K562 (cell line): Measurements from ENCODE around the gene PWWP2A. TPM values are rescaled to one million over a fixed set of nuclear protein-coding genes. Genes with fewer than 3 reads are reported as not detected.

ENCODE experiments used
- ATAC-seq: fragments of 200-7000 bp; cut with Tn5 transposase; 3 replicates; pipeline ENCODE4 v1.9.1; 2020; ENCODE audit warnings: moderate library complexity
- Bru-seq: library from RNA; stranded (reverse); fragments of 400-500 nt; gene quantifications from one replicate; lab custom pipeline; 2021; lab: Mats Ljungman, UMichigan
- BruChase-seq, 2 experiments: library from RNA; stranded (reverse); fragments of 400-500 nt; gene quantifications; one replicate each; lab custom pipeline; 2021; lab: Mats Ljungman, UMichigan
- BruUV-seq: library from RNA; stranded (reverse); fragments of 400-500 nt; replicated peaks from 2 replicates; lab custom pipeline; 2021; lab: Mats Ljungman, UMichigan
- CTCF ChIA-PET: fragments of 300-600 bp; formaldehyde crosslinking; extraction: SDS; loops from one replicate; lab custom pipeline; 2021; ENCODE audit warnings: low intra/inter-chr PET ratio; lab: Yijun Ruan, JAX
- POLR2A ChIA-PET: fragments of 300-600, 350-650 bp; sonication (Branson Sonifier 250); formaldehyde crosslinking; extraction: SDS; loops from one replicate; lab custom pipeline; 2021; ENCODE audit warnings: antibody characterized with exemption, inconsistent platforms; lab: Yijun Ruan, JAX
- DNase-seq, 4 experiments: peaks; one replicate each; pipeline versions ENCODE4 v3.0.0 to v3.0.0-alpha.2; 2011 to 2018; ENCODE audit warnings: low spot score in 3 of 4, mixed read lengths in 3 of 4; ENCODE audit errors: extremely low read depth in 1 of 4
- FAIRE-seq: peaks from 2 replicates; lab custom pipeline; 2011; peaks lifted over from hg19 to GRCh38; lab: Jason Lieb, UNC
- H2AFZ ChIP-seq: 2 replicates; pipeline ENCODE4 v1.6.0; 2011; ENCODE audit warnings: low read depth, low read length, control low read depth, inconsistent platforms
- H3K27ac ChIP-seq: fragments of 200-600 bp; 3 replicates; pipeline ENCODE4 v1.8.0; 2011; ENCODE audit warnings: low read depth, mild to moderate bottlenecking, control low read depth, inconsistent platforms, low read length, moderate library complexity, mixed read lengths; ENCODE audit errors: extremely low read depth
- H3K27me3 ChIP-seq, 2 experiments: fragments of 300-600 bp in 1 of 2; 2 replicates in 1 of 2; 3 replicates in 1 of 2; pipeline versions ENCODE4 v1.6.0 to v1.8.0; 2011; ENCODE audit warnings: inconsistent platforms in 2 of 2, low read length in 2 of 2, mild to moderate bottlenecking in 1 of 2, mixed read lengths in 1 of 2, moderate library complexity in 1 of 2; ENCODE audit not compliant: control insufficient read depth in 2 of 2, insufficient read depth in 2 of 2
- H3K36me3 ChIP-seq: fragments of 300-600 bp; 3 replicates; pipeline ENCODE4 v1.8.0; 2011; ENCODE audit warnings: mild to moderate bottlenecking, low read length, inconsistent platforms; ENCODE audit not compliant: control insufficient read depth, insufficient read depth
- H3K4me1 ChIP-seq, 2 experiments: fragments of 200-600 bp in 1 of 2; replicated peaks in 1 of 2; 2 replicates in 1 of 2; 3 replicates in 1 of 2; pipeline versions ENCODE4 v1.5.1 to v1.8.0; 2011; ENCODE audit warnings: inconsistent platforms in 2 of 2, low read length in 2 of 2, mild to moderate bottlenecking in 1 of 2, mixed read lengths in 1 of 2, moderate library complexity in 1 of 2; ENCODE audit not compliant: control insufficient read depth in 2 of 2, insufficient read depth in 2 of 2
- H3K4me2 ChIP-seq: 2 replicates; pipeline ENCODE4 v1.6.1; 2011; ENCODE audit warnings: low read length, control low read depth, inconsistent platforms, mixed read lengths; ENCODE audit not compliant: insufficient read depth
- H3K4me3 ChIP-seq: fragments of 200-600 bp; sonication (generic), shearing (Covaris generic); 2 replicates; pipeline ENCODE4 v1.5.1; 2016; ENCODE audit warnings: control low read depth, inconsistent platforms
- H3K79me2 ChIP-seq: fragments of 200-600 bp; 3 replicates; pipeline ENCODE4 v1.8.0; 2011; ENCODE audit warnings: low read length, inconsistent platforms; ENCODE audit not compliant: control insufficient read depth, insufficient read depth
- H3K9ac ChIP-seq, 2 experiments: 2 replicates each; pipeline versions ENCODE4 v1.6.0 to v1.6.1; 2011; ENCODE audit warnings: low read depth in 2 of 2, low read length in 2 of 2, control low read depth in 1 of 2, inconsistent platforms in 1 of 2, mild to moderate bottlenecking in 1 of 2, mixed read lengths in 1 of 2; ENCODE audit not compliant: insufficient read depth in 1 of 2
- H3K9me1 ChIP-seq: one replicate; pipeline ENCODE4 v1.6.0; 2011; ENCODE audit warnings: inconsistent platforms, mild to moderate bottlenecking, low read length, moderate library complexity; ENCODE audit not compliant: control insufficient read depth, insufficient read depth
- H3K9me3 ChIP-seq: replicated peaks from 2 replicates; pipeline ENCODE4 v1.5.1; 2011; ENCODE audit warnings: low read depth, low read length, inconsistent platforms; ENCODE audit not compliant: control insufficient read depth, insufficient read depth
- H4K20me1 ChIP-seq: replicated peaks from 2 replicates; pipeline ENCODE4 v1.6.1; 2011; ENCODE audit warnings: low read length, inconsistent platforms, mixed read lengths; ENCODE audit not compliant: control insufficient read depth, insufficient read depth
- ARNT ChIP-seq, 2 experiments: fragments of 450-650 bp; IDR thresholded peaks; 2 replicates each; pipeline ENCODE4 v1.6.1; 2016; ENCODE audit warnings: mild to moderate bottlenecking in 1 of 2
- CREM ChIP-seq: IDR thresholded peaks from 2 replicates; pipeline ENCODE4 v1.6.1; 2014; ENCODE audit warnings: antibody characterized with exemption, low read depth
- FOXK2 ChIP-seq, 2 experiments: fragments of 450-650 bp; IDR thresholded peaks in 1 of 2; conservative IDR thresholded peaks in 1 of 2; 2 replicates each; pipeline ENCODE4 v1.6.1; 2016; ENCODE audit warnings: low read depth in 2 of 2, mild to moderate bottlenecking in 1 of 2
- HDGF ChIP-seq: fragments of 450-650 bp; IDR thresholded peaks from 2 replicates; pipeline ENCODE4 v1.6.1; 2016
- MED1 ChIP-seq: sonication (generic); formaldehyde crosslinking; IDR thresholded peaks from 2 replicates; pipeline ENCODE4 v1.8.1; 2023; ENCODE audit warnings: missing genetic modification reagents, borderline replicate concordance
- POLR2H ChIP-seq: IDR thresholded peaks from 2 replicates; pipeline ENCODE4 v1.6.1; 2016; ENCODE audit warnings: missing genetic modification characterization, low read depth, mild to moderate bottlenecking, control low read depth, missing compliant biosample characterization, moderate library complexity
- SUPT5H ChIP-seq: fragments of 450-650 bp; IDR thresholded peaks from 2 replicates; pipeline ENCODE4 v1.6.1; 2016
- TEAD1 ChIP-seq, 2 experiments: fragments of 450-650 bp in 1 of 2; sonication (generic) in 1 of 2; formaldehyde crosslinking; IDR thresholded peaks; 2 replicates each; pipeline versions ENCODE4 v1.4.0 to v1.8.0; 2020 to 2022; ENCODE audit warnings: mild to moderate bottlenecking in 2 of 2, missing genetic modification reagents in 1 of 2
- ZBTB1 ChIP-seq: sonication (generic); formaldehyde crosslinking; IDR thresholded peaks from 2 replicates; pipeline ENCODE4 v1.8.1; 2023; ENCODE audit warnings: missing genetic modification reagents, low read depth, mild to moderate bottlenecking, borderline replicate concordance
- ZBTB9 ChIP-seq: fragments of 450-650 bp; formaldehyde crosslinking; IDR thresholded peaks from 2 replicates; pipeline ENCODE4 v1.4.0; 2020; ENCODE audit warnings: mild to moderate bottlenecking, moderate library complexity
- ZNF263 ChIP-seq: sonication (generic); formaldehyde crosslinking; IDR thresholded peaks from 2 replicates; pipeline ENCODE4 v1.8.0; 2022; ENCODE audit warnings: mild to moderate bottlenecking, missing genetic modification reagents, borderline replicate concordance
- ZNF280B ChIP-seq: fragments of 250-450 bp; sonication (Bioruptor Pico); IDR thresholded peaks from 2 replicates; pipeline ENCODE4 v1.5.1; 2021; ENCODE audit warnings: mild to moderate bottlenecking
- ZZZ3 ChIP-seq: fragments of 450-650 bp; IDR thresholded peaks from 2 replicates; pipeline ENCODE4 v1.6.1; 2016; ENCODE audit warnings: antibody characterized with exemption, mild to moderate bottlenecking, moderate library complexity
- WGBS: fragments of 100-300 bp; shearing (Covaris generic); methylation state at CpG from one replicate; pipeline ENCODE4 v1.1.6; 2016; ENCODE audit warnings: low coverage, mixed read lengths; ENCODE audit not compliant: insufficient coverage; ENCODE audit errors: missing lambda C conversion rate; 5-methylcytosine and 5-hydroxymethylcytosine counted together
- in situ Hi-C: fragments of 300-500 bp; cut with MboI; formaldehyde crosslinking; loops from 4 replicates; pipeline ENCODE4 v1.15.0; 2018; ENCODE audit warnings: inconsistent platforms, mixed read lengths
- intact Hi-C: fragments of 100-400 bp; cut with micrococcal nuclease; formaldehyde crosslinking; loops from 2 replicates; pipeline ENCODE4 v1.14.2; 2022
- long read RNA-seq, 3 experiments: library from polyadenylated mRNA in 2 of 3; library from RNA in 1 of 3; unstranded in 2 of 3; stranded (forward) in 1 of 3; transcript quantifications; one replicate each; pipeline ENCODE4 v2.0.0, GENCODE V29; 2019 to 2022
- polyA minus RNA-seq, 3 experiments: library from RNA; depleted of rRNA, polyadenylated mRNA; stranded (reverse); fragments of >200 nt; gene quantifications; 2 replicates each; pipeline ENCODE4 v1.2.3, GENCODE V29; 2011
- polyA plus RNA-seq, 8 experiments: library from polyadenylated mRNA; depleted of rRNA in 4 of 8; stranded (reverse) in 5 of 8; unstranded in 3 of 8; fragments of >200 nt; fragmentation: Nextera tagmentation in 2 of 8; fragmentation: Illumina TruSeq in 1 of 8; extraction: Ambion mirVana in 2 of 8; extraction: Trizol in 1 of 8; gene quantifications; 2 replicates each; pipeline versions ENCODE4 v1.2.1 to v1.2.3, GENCODE V29; 2011 to 2014; ENCODE audit warnings: inconsistent platforms in 1 of 8, missing spikeins in 1 of 8
- total RNA-seq, 7 experiments: library from RNA; depleted of rRNA in 6 of 7; stranded (reverse); fragments of >200 nt in 6 of 7; fragmentation: Illumina TruSeq in 2 of 7; extraction: Trizol in 2 of 7; gene quantifications; 2 replicates each; pipeline versions ENCODE4 v1.2.1 to v1.2.3, GENCODE V29; 2011 to 2021; ENCODE audit warnings: low replicate concordance in 1 of 7

The PWWP2A gene
- 18.6 and 35.0 TPM in 2 replicates for total RNA-seq (2011; cell fraction: chromatin; rRNA removed; ENCODE audit: low replicate concordance)
- total RNA-seq (2011; cell fraction: nucleolus; rRNA removed): 9.2 and 13.0 TPM in 2 replicates
- 15.8 and 19.2 TPM in 2 replicates for total RNA-seq (2011; cell fraction: nucleoplasm; rRNA removed)
- total RNA-seq (2014; rRNA removed) (11.1 and 16.2 TPM in 2 replicates), total RNA-seq (2014; rRNA removed; fragmentation: Illumina TruSeq; extraction: Trizol) (16.7 and 17.2 TPM in 2 replicates), total RNA-seq (2015; rRNA removed; fragmentation: Illumina TruSeq; extraction: Trizol) (15.4 and 16.7 TPM in 2 replicates), total RNA-seq (2021) (18.2 and 18.6 TPM in 2 replicates), polyA plus RNA-seq (2011; rRNA removed) (14.6 and 15.6 TPM in 2 replicates), polyA plus RNA-seq (2014; fragmentation: Illumina TruSeq; extraction: Trizol) (15.7 and 26.3 TPM in 2 replicates), polyA plus RNA-seq (2014; fragmentation: Nextera tagmentation; extraction: Ambion mirVana) (1 to 10 TPM; 2.7 to 3.6 TPM), polyA plus RNA-seq (2014; rRNA removed) (11.0 and 12.7 TPM in 2 replicates), polyA minus RNA-seq (2011; rRNA and poly(A)+ RNA removed) (8.5 and 8.8 TPM in 2 replicates), Bru-seq, nascent RNA (percentile 74 among the genes with signal in this experiment), BruChase-seq, experiment 1, labeled RNA remaining after a 2-hour chase (percentile 81 among the genes with signal in this experiment), BruChase-seq, experiment 2, labeled RNA remaining after a 6-hour chase (percentile 81 among the genes with signal in this experiment)
- polyA plus RNA-seq (2011; cell fraction: cytosol; rRNA removed): 7.4 and 9.4 TPM in 2 replicates
- 22.9 and 23.7 TPM in 2 replicates for polyA plus RNA-seq (2011; cell fraction: nucleus; rRNA removed)
- polyA plus RNA-seq (2012): 8.6 and 11.8 TPM in 2 replicates
- polyA minus RNA-seq (2011; cell fraction: cytosol; rRNA and poly(A)+ RNA removed): 5.4 and 8.7 TPM in 2 replicates
- 4.3 and 8.6 TPM in 2 replicates for polyA minus RNA-seq (2011; cell fraction: nucleus; rRNA and poly(A)+ RNA removed)
- long read RNA-seq, experiment 1, transcript PWWP2A-201 (2 exons, 3,346 nt): major isoform, 21 of 48 reads
- long read RNA-seq, experiment 1, transcript PWWP2A-203 (3 exons, 407 nt): minor isoform, 7 of 48 reads
- long read RNA-seq, experiment 1, partial matches to known transcripts: 2 of 48 reads
- long read RNA-seq, experiment 1, other reads (novel, unspliced or antisense): 15 of 48 reads
- long read RNA-seq, experiment 2, partial matches to known transcripts: 0 of 8 reads
- long read RNA-seq, experiment 2, other reads (novel, unspliced or antisense): 6 of 8 reads
- long read RNA-seq, experiment 3, partial matches to known transcripts: 0 of 4 reads
- long read RNA-seq, experiment 3, other reads (novel, unspliced or antisense): 0 of 4 reads

- Histone ChIP-seq H3K4me2 (peak within 1 kb of the TSS; percentile 85), H2AFZ (peak within 1 kb of the TSS; percentile 94), H3K27me3 (no peaks in the 10 kb centered on the region), H3K79me2 (peaks cover 17% of the 10 kb centered on the region), H3K4me3 (peak within 1 kb of the TSS; percentile 100), H4K20me1 (no peaks in the 10 kb centered on the region), H3K4me1 (peaks cover 0 to 9% of the 10 kb centered on the region in 2 experiments; a peak in 3 of 5 replicates), H3K9me1 (no peaks in the 10 kb centered on the region), H3K9ac (peak within 1 kb of the TSS; percentile 88 to 99), H3K9me3 (no peaks in the 10 kb centered on the region), H3K27ac (peak within 1 kb of the TSS; percentile 82), H3K36me3 (peaks cover 16% of the 10 kb centered on the region; the same call in 2 of the 3 replicates)
- BruUV-seq: no TSS peak
- under 1% methylated on average over 17 of the region's 55 CpGs for WGBS
- peak; percentile 96 for ATAC-seq
- in situ Hi-C loops (no loop called here), intact Hi-C loops (loop anchor here (1.0 kb wide), 1 partner anchor 38 kb away; no protein-coding TSS in a partner anchor)
- POLR2A ChIA-PET: interaction anchor here (0.6 to 1.2 kb wide), 9 partner anchors 10 to 302 kb away, joined by 3 to 5 read pairs (median 3); partner anchors contain the start of gene PTTG1
- peak; percentile 100 for FAIRE-seq
- DNase-seq: peak; percentile 95 to 99 (median 97)
- CTCF ChIA-PET: interaction anchor here (0.7 kb wide), 1 partner anchor 199 kb away, joined by 3 read pairs; no protein-coding TSS in a partner anchor
- TF ChIP-seq MED1 (no peak), ZNF263 (CRISPR knock-in tag) (0 out of 2 replicates have a peak, but pooled peaks have one; percentile 11), ZBTB1 (peak; percentile 71; the same call in 1 of the 2 replicates), POLR2H (tag) (peak; percentile 76), SUPT5H (peak; percentile 92), TEAD1 (CRISPR knock-in tag; IDR thresholded peaks at IDR 0.05) (peak; percentile 15 to 85; a peak in 2 of 4 replicates), HDGF (0 out of 2 replicates have a peak, but pooled peaks have one; percentile 50), ZNF280B (CRISPR knock-in tag) (no peak), FOXK2 (conservative IDR thresholded peaks at IDR 0.05 in 1 of 2, IDR thresholded peaks at IDR 0.05 in 1 of 2; ENCODE audit: low read depth in 2 of 2) (peak; percentile 66 to 78; a peak in 3 of 4 replicates), ZZZ3 (no peak), CREM (peak; percentile 85), ZBTB9 (peak; percentile 58; the same call in 1 of the 2 replicates), ARNT (IDR thresholded peaks at IDR 0.05) (0 out of 4 replicates have a peak, but pooled peaks of 1 of the 2 experiments have one; percentile 39)
Observed at GRCh38 chr5:160119142-160119904, at the start of gene PWWP2A. Gene PWWP2A, minus strand, starts transcription at chr5:160119450. Its CDS starts 62 bp downstream, at chr5:160119388.
